PFSK-1 (cell line): ENCODE results near the gene BTBD9.

ENCODE experiments used
- SIN3A ChIP-seq: IDR thresholded peaks from 2 replicates; pipeline ENCODE4 v1.6.1; 2012; ENCODE audit warnings: mild to moderate bottlenecking, low read length, moderate library complexity, borderline replicate concordance; ENCODE audit not compliant: insufficient read depth
- TAF1 ChIP-seq: IDR thresholded peaks from 2 replicates; pipeline ENCODE4 v1.6.1; 2012; ENCODE audit warnings: low read length, control low read depth, borderline replicate concordance; ENCODE audit not compliant: insufficient read depth

GRCh38 chr6:38164671-38165108 lies 475.0 kb downstream of the BTBD9 start:
- TF ChIP-seq TAF1 (no peak), SIN3A (no peak)
